GM12878 (cell line): ENCODE results near the gene ABCD3.

Experiments used
- CTCF ChIP-seq, 3 experiments: IDR thresholded peaks in 2 of 3; conservative IDR thresholded peaks in 1 of 3; 2 replicates each; pipeline ENCODE4 v1.5.1; 2011; ENCODE audit warnings: low read depth in 3 of 3, low read length in 3 of 3, mild to moderate bottlenecking in 3 of 3, control low read depth in 2 of 3, moderate library complexity in 2 of 3, inconsistent platforms in 1 of 3, mixed read lengths in 1 of 3; ENCODE audit not compliant: control insufficient read depth in 2 of 3, insufficient read depth in 1 of 3; ENCODE audit errors: extremely low read depth in 1 of 3
- CUX1 ChIP-seq: IDR thresholded peaks from 2 replicates; pipeline ENCODE4 v1.6.1; 2012; ENCODE audit warnings: improper control_type of control experiment, low read depth, low read length; ENCODE audit not compliant: insufficient replicate concordance
- KAT2A ChIP-seq: conservative IDR thresholded peaks from 2 replicates; pipeline ENCODE4 v1.6.1; 2011; ENCODE audit warnings: low read depth, low read length; ENCODE audit not compliant: control insufficient read depth
- NFYA ChIP-seq: IDR thresholded peaks from 2 replicates; pipeline ENCODE4 v1.6.1; 2011; ENCODE audit warnings: low read depth, mild to moderate bottlenecking, low read length, improper control_type of control experiment, borderline replicate concordance
- POLR2A ChIP-seq: IDR thresholded peaks from 2 replicates; pipeline ENCODE4 v1.6.1; 2011; ENCODE audit warnings: low read depth, mild to moderate bottlenecking, low read length
- RBBP5 ChIP-seq: fragments of 200-600 bp; sonication (generic); conservative IDR thresholded peaks from 2 replicates; pipeline ENCODE4 v1.6.1; 2016
- RFX5 ChIP-seq: IDR thresholded peaks from 2 replicates; pipeline ENCODE4 v1.6.1; 2011; ENCODE audit warnings: low read depth, low read length, improper control_type of control experiment
- STAT3 ChIP-seq: IDR thresholded peaks from 2 replicates; pipeline ENCODE4 v1.6.1; 2011; ENCODE audit warnings: low read depth, low read length, improper control_type of control experiment
- TCF12 ChIP-seq: IDR thresholded peaks from 2 replicates; pipeline ENCODE4 v1.6.1; 2011; ENCODE audit warnings: low read depth, mild to moderate bottlenecking, low read length

GRCh38 chr1:94550800-94551241 is 132.6 kb downstream of the ABCD3 start:
- TF ChIP-seq CUX1 (no peak), RBBP5 (no peak), STAT3 (no peak), CTCF (IDR thresholded peaks at IDR 0.05 in 2 of 3, conservative IDR thresholded peaks at IDR 0.05 in 1 of 3; ENCODE audit: control insufficient read depth in 2 of 3, extremely low read depth in 1 of 3, insufficient read depth in 1 of 3, low read depth in 3 of 3, low read length in 3 of 3) (no peak), NFYA (no peak), POLR2A (no peak), TCF12 (no peak), KAT2A (no peak), RFX5 (no peak)
